GM19043 (cell line): ENCODE measurements around the gene DNAAF5.
"Not testable (repeated sequence)": the region's sequence is repeated elsewhere in the genome, so short reads cannot be mapped to it uniquely, and the experiment has no call there.

Experiments
- ATAC-seq: cut with Tn5 transposase; IDR thresholded peaks from one replicate; pipeline ENCODE4 v1.9.1; 2021; ENCODE audit warnings: low read depth; ENCODE audit not compliant: unreplicated experiment

Gene DNAAF5

GRCh38 chr7:745431-746154 lies 19.1 kb downstream of the DNAAF5 start:
- no peak for ATAC-seq

- no peak for ATAC-seq
Measured at GRCh38 chr7:746155-747061, 19.9 kb downstream of the DNAAF5 start.

- ATAC-seq = no peak
Measured at GRCh38 chr7:747186-747585, 20.7 kb downstream of the DNAAF5 start.

GRCh38 chr7:748446-748845 lies 21.9 kb downstream of the DNAAF5 start:
- ATAC-seq = no peak

GRCh38 chr7:749140-749551 lies 22.6 kb downstream of the DNAAF5 start:
- ATAC-seq = no peak

GRCh38 chr7:750111-750905 lies 23.8 kb downstream of the DNAAF5 start:
- no peak for ATAC-seq

GRCh38 chr7:751826-752225 lies 25.3 kb downstream of the DNAAF5 start:
- no peak for ATAC-seq

GRCh38 chr7:752256-752655 lies 25.8 kb downstream of the DNAAF5 start:
- ATAC-seq = not testable (repeated sequence)

GRCh38 chr7:753190-753589 lies 26.7 kb downstream of the DNAAF5 start:
- no peak for ATAC-seq

- no peak for ATAC-seq
Measured at GRCh38 chr7:754531-755412, 28.3 kb downstream of the DNAAF5 start.

- ATAC-seq = no peak
Measured at GRCh38 chr7:755413-755805, 28.9 kb downstream of the DNAAF5 start.

GRCh38 chr7:756231-756927 lies 29.9 kb downstream of the DNAAF5 start:
- no peak for ATAC-seq

- no peak for ATAC-seq
Measured at GRCh38 chr7:756928-757560, 30.5 kb downstream of the DNAAF5 start.

GRCh38 chr7:757741-758163 lies 31.3 kb downstream of the DNAAF5 start:
- ATAC-seq = no peak

GRCh38 chr7:759569-759968 lies 33.1 kb downstream of the DNAAF5 start:
- ATAC-seq = no peak

GRCh38 chr7:760006-760405 lies 33.5 kb downstream of the DNAAF5 start:
- no peak for ATAC-seq

GRCh38 chr7:761101-761500 lies 34.6 kb downstream of the DNAAF5 start:
- no peak for ATAC-seq

GRCh38 chr7:761631-762030 lies 35.1 kb downstream of the DNAAF5 start:
- ATAC-seq = no peak

- no peak for ATAC-seq
Measured at GRCh38 chr7:762885-763284, 36.4 kb downstream of the DNAAF5 start.
